ENCODE data around the gene PRR18.

PRR18 gene

DNA sequence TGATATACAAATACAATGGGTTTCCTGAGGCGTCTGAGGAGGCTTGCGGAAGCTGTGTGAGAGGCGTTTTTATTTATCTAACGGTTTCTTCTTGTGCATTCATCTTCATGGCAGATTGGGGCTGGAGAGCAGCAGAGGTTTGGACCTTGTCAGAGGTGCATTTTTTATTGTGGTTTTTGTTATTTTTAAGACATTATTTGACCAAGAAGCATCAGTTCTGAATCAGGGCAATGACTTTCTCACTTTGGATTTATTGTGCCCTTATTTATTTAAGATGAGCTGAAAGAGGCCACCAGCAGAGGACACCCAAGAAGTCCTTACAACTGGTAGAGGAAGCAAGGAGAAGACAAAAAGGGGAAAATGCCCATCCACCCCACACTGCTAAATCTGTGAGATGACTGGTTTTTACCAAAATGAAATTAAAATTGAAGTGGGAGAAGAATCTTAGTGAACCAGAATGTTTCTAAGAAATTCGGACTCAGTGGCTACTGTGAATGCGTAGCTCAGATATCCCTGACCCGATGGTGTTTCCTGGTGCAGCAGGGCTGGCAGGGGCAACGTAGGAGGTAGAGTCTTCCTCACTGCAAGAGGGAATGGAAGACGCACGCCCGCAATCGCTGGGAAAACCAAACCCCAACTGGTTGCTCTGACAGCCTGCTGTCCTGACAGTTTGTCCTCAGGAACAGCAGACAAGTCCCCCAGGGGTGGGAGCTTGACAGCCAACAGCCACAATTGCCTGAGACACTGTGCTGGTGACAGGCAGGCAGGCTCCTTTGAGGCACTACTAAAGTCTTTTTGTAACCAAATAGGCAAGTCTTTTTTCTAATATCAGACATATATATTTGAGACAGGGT, 14.2 kb downstream of the PRR18 start:
- H3K4me3 ChIP-seq (ENCODE audit: control insufficient read depth, low read depth, low read length), result no peak overlapping the region
- TF ChIP-seq, protein P1, sequence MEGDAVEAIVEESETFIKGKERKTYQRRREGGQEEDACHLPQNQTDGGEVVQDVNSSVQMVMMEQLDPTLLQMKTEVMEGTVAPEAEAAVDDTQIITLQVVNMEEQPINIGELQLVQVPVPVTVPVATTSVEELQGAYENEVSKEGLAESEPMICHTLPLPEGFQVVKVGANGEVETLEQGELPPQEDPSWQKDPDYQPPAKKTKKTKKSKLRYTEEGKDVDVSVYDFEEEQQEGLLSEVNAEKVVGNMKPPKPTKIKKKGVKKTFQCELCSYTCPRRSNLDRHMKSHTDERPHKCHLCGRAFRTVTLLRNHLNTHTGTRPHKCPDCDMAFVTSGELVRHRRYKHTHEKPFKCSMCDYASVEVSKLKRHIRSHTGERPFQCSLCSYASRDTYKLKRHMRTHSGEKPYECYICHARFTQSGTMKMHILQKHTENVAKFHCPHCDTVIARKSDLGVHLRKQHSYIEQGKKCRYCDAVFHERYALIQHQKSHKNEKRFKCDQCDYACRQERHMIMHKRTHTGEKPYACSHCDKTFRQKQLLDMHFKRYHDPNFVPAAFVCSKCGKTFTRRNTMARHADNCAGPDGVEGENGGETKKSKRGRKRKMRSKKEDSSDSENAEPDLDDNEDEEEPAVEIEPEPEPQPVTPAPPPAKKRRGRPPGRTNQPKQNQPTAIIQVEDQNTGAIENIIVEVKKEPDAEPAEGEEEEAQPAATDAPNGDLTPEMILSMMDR (IDR thresholded peaks at IDR 0.05; ENCODE audit: control insufficient read depth, insufficient read depth, low read depth, low read length, missing control alignments), result no peak
- DNase-seq (ENCODE audit: low read depth), result no peak

DNA sequence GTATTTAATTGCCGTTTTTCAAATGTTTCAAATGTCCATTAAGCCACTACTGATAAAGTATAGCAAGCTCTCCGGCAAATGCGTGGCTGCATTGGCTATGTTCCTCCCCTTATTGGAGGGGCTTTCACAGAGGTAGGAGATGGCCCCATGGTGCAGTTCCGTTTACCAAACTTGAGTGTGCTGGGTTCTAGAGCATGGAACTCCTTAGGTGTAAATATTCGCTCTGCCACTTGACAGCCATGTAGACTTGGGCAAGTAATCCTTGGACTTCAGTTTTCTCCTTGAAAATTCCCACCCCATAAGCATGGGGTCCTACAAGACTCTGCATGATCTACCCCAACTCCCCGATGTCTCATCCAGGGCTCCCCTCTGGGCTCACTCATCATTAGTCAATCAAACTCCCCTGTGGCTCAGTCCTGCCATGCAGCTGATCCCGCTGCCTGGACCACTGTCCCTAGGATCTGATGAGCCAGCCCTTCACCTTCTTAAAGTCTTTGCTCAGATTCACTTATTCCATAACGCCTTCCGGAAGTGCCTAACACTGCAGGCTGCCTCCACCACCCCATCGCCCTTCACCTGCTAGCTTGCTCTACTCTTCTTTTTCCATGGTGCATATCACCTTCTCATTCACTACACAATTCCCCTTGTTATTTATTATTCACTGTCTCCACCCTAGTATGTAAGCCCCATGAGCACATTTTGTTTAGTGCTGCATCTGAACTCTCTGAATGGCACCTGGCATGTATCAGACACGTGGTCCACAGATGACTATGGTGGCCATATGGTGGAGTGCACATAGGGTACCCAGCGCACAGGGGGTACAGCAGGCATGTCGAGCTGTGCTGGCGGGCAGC, 18.8 kb downstream of the PRR18 start:
- TF ChIP-seq, protein P1 (IDR thresholded peaks at IDR 0.05; ENCODE audit: control insufficient read depth, insufficient read depth, low read depth, low read length, missing control alignments), result no peak
- H3K4me3 ChIP-seq (ENCODE audit: control insufficient read depth, low read depth, low read length), result no peak overlapping the region
- no peak for DNase-seq (ENCODE audit: low read depth)

DNA sequence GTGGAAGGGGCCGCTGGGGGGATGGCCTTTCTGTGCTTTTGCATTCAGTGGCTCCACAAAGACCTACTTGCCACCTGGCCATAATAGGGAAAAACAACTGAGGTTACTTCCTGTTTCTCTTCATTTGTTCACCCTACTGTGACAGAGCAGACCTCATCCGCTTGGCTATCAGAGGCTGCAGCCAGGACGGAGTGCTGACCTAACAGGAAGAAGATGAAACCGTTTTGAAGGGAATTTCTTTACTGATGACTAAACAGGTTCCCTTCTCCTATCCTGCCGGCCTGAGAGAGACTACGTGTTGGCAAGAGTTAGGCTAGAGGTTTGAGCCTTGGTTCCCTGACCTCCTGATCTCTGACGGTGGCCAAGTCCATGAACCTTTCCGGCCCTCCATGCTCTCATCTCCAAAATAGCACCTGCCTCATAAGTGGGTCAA, 21.3 kb downstream of the PRR18 start:
- TF ChIP-seq, protein P1 (IDR thresholded peaks at IDR 0.05; ENCODE audit: control insufficient read depth, insufficient read depth, low read depth, low read length, missing control alignments), result no peak
- no peak for DNase-seq (ENCODE audit: low read depth)
- no peak overlapping the region for H3K4me3 ChIP-seq (ENCODE audit: control insufficient read depth, low read depth, low read length)

DNA sequence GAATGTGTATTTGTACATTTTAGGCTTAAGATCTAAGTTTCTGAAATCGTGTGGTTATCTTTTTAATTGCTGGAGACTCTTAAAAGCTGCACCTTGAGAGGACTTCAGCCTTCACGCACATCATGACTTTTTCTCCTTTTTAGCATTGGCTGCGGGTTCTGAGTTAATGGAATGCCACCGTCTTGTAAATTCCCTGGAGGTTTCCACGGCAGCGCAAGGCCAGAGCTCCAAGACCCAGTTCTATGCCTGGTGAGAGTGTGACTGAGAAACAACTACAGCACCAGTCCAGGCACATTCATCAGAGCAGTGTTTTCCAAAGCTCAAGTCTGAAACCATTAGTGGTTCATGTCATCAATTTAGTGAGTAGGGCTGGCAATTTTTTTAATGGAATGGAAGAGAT, 23.0 kb downstream of the PRR18 start:
- no peak for DNase-seq (ENCODE audit: low read depth)
- TF ChIP-seq, protein P1 (IDR thresholded peaks at IDR 0.05; ENCODE audit: control insufficient read depth, insufficient read depth, low read depth, low read length, missing control alignments), result no peak
- no peak overlapping the region for H3K4me3 ChIP-seq (ENCODE audit: control insufficient read depth, low read depth, low read length)

DNA sequence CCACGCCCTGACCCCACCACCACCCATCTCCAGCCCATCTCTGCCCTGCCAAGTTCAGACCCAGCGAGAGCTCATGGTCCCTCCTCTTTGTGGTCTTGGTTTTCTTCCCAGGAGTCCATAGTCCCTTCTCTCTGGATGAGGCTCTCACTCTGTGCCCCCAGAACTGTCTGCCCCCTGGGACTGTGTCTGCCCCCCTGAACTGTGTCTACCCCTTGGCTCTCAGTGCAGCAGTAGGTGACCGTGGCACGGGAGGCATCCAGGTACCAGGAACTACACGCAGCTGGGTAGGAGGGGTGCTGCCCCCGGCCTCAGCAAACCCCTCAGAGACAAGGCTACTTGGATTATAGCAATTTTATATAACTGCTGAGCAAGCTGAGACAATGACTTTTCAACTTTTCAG, 23.6 kb downstream of the PRR18 start:
- TF ChIP-seq, protein P1 (IDR thresholded peaks at IDR 0.05; ENCODE audit: control insufficient read depth, insufficient read depth, low read depth, low read length, missing control alignments), result no peak
- H3K4me3 ChIP-seq (ENCODE audit: control insufficient read depth, low read depth, low read length), result no peak overlapping the region
- no peak for DNase-seq (ENCODE audit: low read depth)

DNA sequence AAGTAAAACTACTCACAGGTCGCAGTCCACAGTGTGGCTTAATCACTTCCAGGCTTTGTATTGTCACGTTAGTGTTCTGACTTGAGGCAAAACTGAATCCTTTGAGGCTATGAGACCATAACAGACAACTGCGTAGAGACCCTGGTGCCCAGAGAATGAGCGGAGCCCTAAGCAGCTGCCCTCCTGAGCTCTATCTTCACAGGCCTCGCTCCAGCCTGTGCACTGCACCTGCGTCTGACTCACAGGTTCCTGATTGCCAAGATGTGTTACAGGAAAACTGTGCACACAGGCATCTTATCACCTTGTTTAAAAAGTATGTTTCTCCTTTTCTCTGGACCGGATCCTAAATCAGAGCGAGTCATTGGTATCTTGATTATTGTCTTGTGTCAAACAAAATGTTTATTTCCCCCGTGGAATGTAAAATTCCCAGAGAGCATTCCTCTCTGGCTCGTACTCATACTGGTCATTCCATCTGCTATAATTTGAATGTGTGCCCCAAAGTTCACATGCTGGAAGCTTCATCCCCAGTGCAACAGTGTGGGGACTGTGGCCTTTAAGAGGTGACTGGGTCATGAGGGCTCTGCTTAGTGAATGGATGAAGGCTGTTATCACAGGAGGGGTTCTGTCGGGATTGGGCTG, 25.7 kb downstream of the PRR18 start:
- TF ChIP-seq, protein P1 (IDR thresholded peaks at IDR 0.05; ENCODE audit: control insufficient read depth, insufficient read depth, low read depth, low read length, missing control alignments), result no peak
- DNase-seq (ENCODE audit: low read depth), result no peak
- no peak overlapping the region for H3K4me3 ChIP-seq (ENCODE audit: control insufficient read depth, low read depth, low read length)

Data from AG09309 (cell line).